ENCODE results near the gene PLCD1.

- TF ChIP-seq CTCF (IDR thresholded peaks at IDR 0.05) (no peak), REST (IDR thresholded peaks at IDR 0.05; ENCODE audit: low read depth, low read length) (no peak), RAD21 (IDR thresholded peaks at IDR 0.05; ENCODE audit: low read length) (no peak), EP300 (IDR thresholded peaks at IDR 0.05; ENCODE audit: borderline replicate concordance in 1 of 2, low read depth in 1 of 2, low read length in 1 of 2) (no peak), USF2 (IDR thresholded peaks at IDR 0.05; ENCODE audit: borderline replicate concordance, low read depth, low read length) (no peak), CHD2 (IDR thresholded peaks at IDR 0.05; ENCODE audit: low read length, partially characterized antibody) (no peak), JUND (IDR thresholded peaks at IDR 0.05) (no peak), EZH2phosphoT487 (IDR thresholded peaks at IDR 0.05; ENCODE audit: borderline replicate concordance, low read depth) (no peak), FOXJ3 (CRISPR knock-in tag; IDR thresholded peaks at IDR 0.05) (no peak), GABPA (IDR thresholded peaks at IDR 0.05; ENCODE audit: low read depth) (no peak), POLR2AphosphoS5 (IDR thresholded peaks at IDR 0.05; ENCODE audit: low read depth, low read length) (no peak), YY1 (IDR thresholded peaks at IDR 0.05; ENCODE audit: low read depth) (no peak), TCF12 (IDR thresholded peaks at IDR 0.05) (no peak), NFIC (IDR thresholded peaks at IDR 0.05; ENCODE audit: borderline replicate concordance) (no peak)
These were observed 67.6 kb downstream of the PLCD1 start for GRCh38 chr3:37961622-37962431.
